Tibial nerve (tissue), 4 donors: ENCODE measurements around the gene PCDHGB1. TPM values are rescaled to one million over a fixed set of nuclear protein-coding genes. Genes with fewer than 3 reads are reported as not detected.
"Not testable (repeated sequence)": the region's sequence is repeated elsewhere in the genome, so short reads cannot be mapped to it uniquely, and the experiment has no call there.

Experiments
- DNase-seq, 2 donors: peaks; one replicate each; pipeline ENCODE4 v3.0.0-alpha.2; 2019; ENCODE audit warnings: low spot score in 2 of 2
- H3K27ac ChIP-seq, 4 donors: fragments of 200-600 bp; sonication (generic) in 3 of 4; one replicate each; pipeline ENCODE4 v1.5.1; 2017 to 2019; ENCODE audit warnings: mild to moderate bottlenecking in 1 of 4
- H3K27me3 ChIP-seq, 2 donors: fragments of 200-600 bp; sonication (generic) in 1 of 2; one replicate each; pipeline versions ENCODE4 v1.5.1 to v1.6.0; 2017 to 2019
- H3K36me3 ChIP-seq, 3 donors: fragments of 200-600 bp; sonication (generic); one replicate each; pipeline ENCODE4 v1.5.1; 2018 to 2019
- H3K4me1 ChIP-seq, 4 donors: fragments of 200-600 bp; sonication (generic) in 3 of 4; one replicate each; pipeline ENCODE4 v1.5.1; 2017 to 2019
- H3K4me3 ChIP-seq, 4 donors: fragments of 200-600 bp; sonication (generic) in 3 of 4; one replicate each; pipeline ENCODE4 v1.5.1; 2017 to 2019; ENCODE audit warnings: mild to moderate bottlenecking in 1 of 4, moderate library complexity in 1 of 4
- H3K9me3 ChIP-seq, 4 donors: fragments of 200-600 bp; sonication (generic) in 3 of 4; one replicate each; pipeline ENCODE4 v1.5.1; 2017 to 2019
- CTCF ChIP-seq, 5 experiments: fragments of 200-600 bp in 3 of 5; fragments of 450-650 bp in 2 of 5; sonication (generic) in 3 of 5; IDR thresholded peaks; one replicate each; pipeline ENCODE4 v1.5.1; 2016 to 2019; ENCODE audit warnings: antibody characterized with exemption in 5 of 5, mild to moderate bottlenecking in 3 of 5, moderate library complexity in 2 of 5
- EP300 ChIP-seq, 2 donors: sonication (generic); formaldehyde crosslinking; IDR thresholded peaks; one replicate each; pipeline ENCODE4 v1.6.1; 2017; ENCODE audit warnings: antibody characterized with exemption in 2 of 2, mild to moderate bottlenecking in 1 of 2
- POLR2A ChIP-seq, 2 donors: fragments of 450-650 bp; IDR thresholded peaks; one replicate each; pipeline ENCODE4 v1.6.1; 2017; ENCODE audit warnings: antibody characterized with exemption in 2 of 2, mild to moderate bottlenecking in 2 of 2, moderate library complexity in 2 of 2
- WGBS, 2 donors: methylation state at CpG; one replicate each; pipeline ENCODE4 v1.1.5; 2018; 5-methylcytosine and 5-hydroxymethylcytosine counted together
- total RNA-seq, 4 donors: library from RNA; depleted of rRNA; stranded (reverse); fragments of >200 nt; gene quantifications; one replicate each; pipeline ENCODE4 v1.1.0, GENCODE V29; 2016

The PCDHGB1 gene
- total RNA-seq, 4 donors from 2014 or later = 4.3 to 8.4 (median 6.8) TPM

GRCh38 chr5:141342773-141343172, 7.1 kb upstream of the PCDHGB1 start:
- 24 to 37% methylated on average over 1 of the region's 1 CpG for WGBS, 2 donors

GRCh38 chr5:141343242-141343952, 6.5 kb upstream of the PCDHGB1 start, which contains the start of gene PCDHGA3:
Gene PCDHGA3 (plus strand): TSS chr5:141343829. CDS start chr5:141344034, 205 bp downstream.
- WGBS, 2 donors = 25 to 31% methylated on average over 9 of the region's 9 CpGs
- no peak within 1 kb of the TSS for H3K27ac ChIP-seq
- TF ChIP-seq EP300 (IDR thresholded peaks at IDR 0.05) = no peak
- TF ChIP-seq CTCF (IDR thresholded peaks at IDR 0.05) = peak in 2 of 5 experiments; percentile 14 to 25

More at GRCh38 chr5:141342773-141343172, 7.1 kb upstream of the PCDHGB1 start:
- no peaks in the 10 kb centered on the region for H3K4me1 ChIP-seq
- peaks cover 7 to 100% (median 48%) of the 10 kb centered on the region in 4 donors for H3K9me3 ChIP-seq
- DNase-seq = no peak
- H3K27me3 ChIP-seq = no peaks in the 10 kb centered on the region
- no peak overlapping the region for H3K27ac ChIP-seq
- peaks cover 0 to 8% (median 0%) of the 10 kb centered on the region in 3 donors for H3K36me3 ChIP-seq
- H3K4me3 ChIP-seq = no peak overlapping the region
- no peak for TF ChIP-seq EP300 (IDR thresholded peaks at IDR 0.05)
- no peak for TF ChIP-seq CTCF (IDR thresholded peaks at IDR 0.05)
- TF ChIP-seq POLR2A (IDR thresholded peaks at IDR 0.05) = no peak

GRCh38 chr5:141343953-141344463, 5.9 kb upstream of the PCDHGB1 start:
- WGBS, 2 donors = 28% methylated on average over 31 of the region's 31 CpGs
- Histone ChIP-seq H3K27me3 (no peaks in the 10 kb centered on the region), H3K9me3 (peaks cover 4 to 100% (median 45%) of the 10 kb centered on the region in 4 donors), H3K36me3 (peaks cover 0 to 12% (median 0%) of the 10 kb centered on the region in 3 donors), H3K4me1 (no peaks in the 10 kb centered on the region), H3K27ac (no peak overlapping the region), H3K4me3 (peak overlapping the region in 2 of 4 donors; percentile 9 to 29)
- DNase-seq = no peak
- TF ChIP-seq POLR2A (IDR thresholded peaks at IDR 0.05) (no peak), CTCF (IDR thresholded peaks at IDR 0.05) (no peak), EP300 (IDR thresholded peaks at IDR 0.05) (no peak)

More at GRCh38 chr5:141343242-141343952, 6.5 kb upstream of the PCDHGB1 start, which contains the start of gene PCDHGA3:
- Histone ChIP-seq H3K9me3 (peaks cover 7 to 100% (median 48%) of the 10 kb centered on the region in 4 donors), H3K4me1 (no peaks in the 10 kb centered on the region), H3K4me3 (peak within 1 kb of the TSS in 2 of 4 donors; percentile 9 to 29), H3K36me3 (peaks cover 0 to 8% (median 0%) of the 10 kb centered on the region in 3 donors), H3K27me3 (no peaks in the 10 kb centered on the region)
- DNase-seq = no peak

- H3K27me3 ChIP-seq = no peaks in the 10 kb centered on the region
- H3K4me1 ChIP-seq = no peaks in the 10 kb centered on the region
- peaks cover 4 to 100% (median 45%) of the 10 kb centered on the region in 4 donors for H3K9me3 ChIP-seq
- WGBS, 2 donors = 49% methylated on average over 11 to 13 of the region's 20 CpGs
- peaks cover 0 to 20% (median 0%) of the 10 kb centered on the region in 3 donors for H3K36me3 ChIP-seq
- no peak overlapping the region for H3K27ac ChIP-seq
- no peak overlapping the region for H3K4me3 ChIP-seq
- TF ChIP-seq EP300 (IDR thresholded peaks at IDR 0.05) = no peak
- no peak for TF ChIP-seq POLR2A (IDR thresholded peaks at IDR 0.05)
- no peak for TF ChIP-seq CTCF (IDR thresholded peaks at IDR 0.05)
- no peak for DNase-seq
These were observed 4.6 kb upstream of the PCDHGB1 start for GRCh38 chr5:141345327-141345726.

- not testable (repeated sequence) for H3K27me3 ChIP-seq, H3K4me1 ChIP-seq, H3K4me3 ChIP-seq, DNase-seq, H3K27ac ChIP-seq
- WGBS, 2 donors = 53 to 68% methylated on average over 24 to 26 of the region's 35 CpGs
- peaks cover 0 to 23% (median 0%) of the 10 kb centered on the region in 3 donors for H3K36me3 ChIP-seq
- peaks cover 4 to 100% (median 47%) of the 10 kb centered on the region in 4 donors for H3K9me3 ChIP-seq
These were observed 3.9 kb upstream of the PCDHGB1 start for GRCh38 chr5:141346017-141346416.
